Trophoblast cell (in vitro differentiated cells and primary cell): ENCODE measurements around the gene TEAD1.

ENCODE experiments used
- DNase-seq, 2 donors: peaks; one replicate each; pipeline ENCODE4 v3.0.0-alpha.2; 2016
- H2AFZ ChIP-seq: 2 replicates; pipeline ENCODE4 v1.6.1; 2013; ENCODE audit warnings: low read length, moderate library complexity, mild to moderate bottlenecking; ENCODE audit not compliant: insufficient read depth, poor library complexity
- H2AK5ac ChIP-seq: 2 replicates; pipeline ENCODE4 v1.6.1; 2013; ENCODE audit warnings: mild to moderate bottlenecking, low read length
- H2BK120ac ChIP-seq: 2 replicates; pipeline ENCODE4 v1.6.1; 2013; ENCODE audit warnings: low read length, mild to moderate bottlenecking, moderate library complexity; ENCODE audit not compliant: insufficient read depth, poor library complexity
- H2BK12ac ChIP-seq: 2 replicates; pipeline ENCODE4 v1.6.1; 2013; ENCODE audit warnings: mild to moderate bottlenecking, low read length, moderate library complexity
- H2BK5ac ChIP-seq: 2 replicates; pipeline ENCODE4 v1.6.1; 2013; ENCODE audit warnings: low read length, low read depth, moderate library complexity, mild to moderate bottlenecking; ENCODE audit not compliant: poor library complexity
- H3K14ac ChIP-seq: 2 replicates; pipeline ENCODE4 v1.6.1; 2013; ENCODE audit warnings: mild to moderate bottlenecking, low read length
- H3K18ac ChIP-seq: 2 replicates; pipeline ENCODE4 v1.6.1; 2013; ENCODE audit warnings: mild to moderate bottlenecking, low read length
- H3K23ac ChIP-seq: 2 replicates; pipeline ENCODE4 v1.6.1; 2013; ENCODE audit warnings: low read length
- H3K27ac ChIP-seq: 2 replicates; pipeline ENCODE4 v1.5.1; 2013; ENCODE audit warnings: low read depth, mild to moderate bottlenecking, inconsistent platforms, low read length, moderate library complexity
- H3K27me3 ChIP-seq: 2 replicates; pipeline ENCODE4 v1.6.1; 2013; ENCODE audit warnings: inconsistent platforms, mild to moderate bottlenecking, low read length, moderate library complexity; ENCODE audit not compliant: insufficient read depth
- H3K36me3 ChIP-seq, 2 experiments: 1 replicate in 1 of 2; 2 replicates in 1 of 2; pipeline ENCODE4 v1.6.1; 2013; ENCODE audit warnings: low read length in 2 of 2, mild to moderate bottlenecking in 2 of 2, moderate library complexity in 1 of 2; ENCODE audit not compliant: insufficient read depth in 2 of 2, control insufficient read depth in 1 of 2
- H3K4ac ChIP-seq: 2 replicates; pipeline ENCODE4 v1.6.1; 2013; ENCODE audit warnings: low read depth, mild to moderate bottlenecking, low read length, moderate library complexity
- H3K4me1 ChIP-seq, 2 experiments: 1 replicate in 1 of 2; 2 replicates in 1 of 2; pipeline ENCODE4 v1.6.1; 2013; ENCODE audit warnings: low read length in 2 of 2, mild to moderate bottlenecking in 2 of 2, moderate library complexity in 1 of 2; ENCODE audit not compliant: insufficient read depth in 2 of 2, control insufficient read depth in 1 of 2
- H3K4me2 ChIP-seq: 2 replicates; pipeline ENCODE4 v1.6.1; 2013; ENCODE audit warnings: inconsistent platforms, mild to moderate bottlenecking, low read length, moderate library complexity
- H3K4me3 ChIP-seq: 2 replicates; pipeline ENCODE4 v1.5.1; 2013; ENCODE audit warnings: mild to moderate bottlenecking, low read depth, low read length, inconsistent platforms
- H3K79me1 ChIP-seq: one replicate; pipeline ENCODE4 v1.6.1; 2013; ENCODE audit warnings: low read length
- H3K79me2 ChIP-seq: 2 replicates; pipeline ENCODE4 v1.6.1; 2013; ENCODE audit warnings: low read length, mild to moderate bottlenecking; ENCODE audit not compliant: control insufficient read depth, insufficient read depth, poor library complexity
- H3K9ac ChIP-seq: 2 replicates; pipeline ENCODE4 v1.6.1; 2013; ENCODE audit warnings: mild to moderate bottlenecking, low read length
- H3K9me3 ChIP-seq: 2 replicates; pipeline ENCODE4 v1.6.1; 2013; ENCODE audit warnings: low read depth, mild to moderate bottlenecking, control low read depth, inconsistent platforms, low read length; ENCODE audit not compliant: insufficient read depth
- H4K12ac ChIP-seq: 2 replicates; pipeline ENCODE4 v1.6.1; 2013; ENCODE audit warnings: low read depth, mild to moderate bottlenecking, low read length, moderate library complexity
- H4K8ac ChIP-seq: 2 replicates; pipeline ENCODE4 v1.6.1; 2013; ENCODE audit warnings: low read depth, mild to moderate bottlenecking, low read length, moderate library complexity
- H4K91ac ChIP-seq: one replicate; pipeline ENCODE4 v1.6.1; 2013; ENCODE audit warnings: low read depth, mild to moderate bottlenecking, low read length, moderate library complexity
- WGBS: extraction: QIAGEN DNeasy Blood & Tissue Kit; methylation state at CpG from one replicate; pipeline ENCODE4 v1.1.7; 2013; ENCODE audit warnings: missing lambda C conversion rate; ENCODE audit not compliant: insufficient read length, insufficient coverage; ENCODE audit errors: extremely low coverage; 5-methylcytosine and 5-hydroxymethylcytosine counted together

The TEAD1 gene

DNA sequence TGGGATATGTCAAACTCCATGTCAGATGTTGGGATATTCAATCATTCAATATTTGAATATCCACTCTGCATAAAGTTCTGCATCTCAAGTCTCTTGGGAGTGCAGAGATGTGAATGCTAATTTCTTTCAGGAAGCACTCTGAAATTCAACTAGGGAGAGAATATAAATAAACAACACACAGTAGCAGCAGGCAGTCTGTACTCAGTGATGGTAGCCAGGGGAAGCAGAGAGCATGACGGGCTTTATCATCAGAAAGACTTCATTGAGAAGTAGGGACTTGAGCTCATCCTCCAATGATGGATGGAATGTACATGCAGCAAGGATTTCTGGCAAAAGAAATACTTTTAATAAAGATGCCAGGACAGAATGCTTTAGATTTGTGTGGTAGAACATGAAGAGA, 9.8 kb upstream of the TEAD1 start:
- Histone ChIP-seq H3K23ac (no peak overlapping the region), H2BK120ac (no peak overlapping the region), H2BK5ac (no peak overlapping the region), H4K12ac (no peak overlapping the region), H4K91ac (no peak overlapping the region), H3K18ac (no peak overlapping the region), H3K9me3 (no peaks in the 10 kb centered on the region), H3K4me3 (no peak overlapping the region), H3K4me2 (no peak overlapping the region), H3K14ac (no peak overlapping the region), H2BK12ac (no peak overlapping the region), H3K36me3 (no peaks in the 10 kb centered on the region), H3K27ac (no peak overlapping the region), H4K8ac (no peak overlapping the region), H3K9ac (no peak overlapping the region), H3K27me3 (no peaks in the 10 kb centered on the region), H3K4ac (no peak overlapping the region), H3K79me1 (no peaks in the 10 kb centered on the region), H2AFZ (no peak overlapping the region), H2AK5ac (no peak overlapping the region), H3K79me2 (no peaks in the 10 kb centered on the region), H3K4me1 (peaks cover 0 to 4% of the 10 kb centered on the region in 2 experiments)
- peak in 1 of 2 donors; percentile 33 for DNase-seq
- no CpG with 5 or more reads among the region's 1 CpG for WGBS

GRCh38 chr11:12666915-12667314, 7.3 kb upstream of the TEAD1 start:
- Histone ChIP-seq H3K4me1 (peaks cover 3 to 4% of the 10 kb centered on the region in 2 experiments), H3K36me3 (no peaks in the 10 kb centered on the region), H2AK5ac (no peak overlapping the region), H3K9ac (no peak overlapping the region), H3K27ac (no peak overlapping the region), H4K8ac (no peak overlapping the region), H2AFZ (no peak overlapping the region), H2BK120ac (no peak overlapping the region), H3K9me3 (no peaks in the 10 kb centered on the region), H2BK12ac (no peak overlapping the region), H4K91ac (no peak overlapping the region), H3K27me3 (no peaks in the 10 kb centered on the region), H3K79me1 (no peaks in the 10 kb centered on the region), H3K79me2 (no peaks in the 10 kb centered on the region), H3K4me3 (no peak overlapping the region), H3K23ac (no peak overlapping the region), H2BK5ac (no peak overlapping the region), H4K12ac (no peak overlapping the region), H3K4ac (no peak overlapping the region), H3K14ac (no peak overlapping the region), H3K4me2 (no peak overlapping the region), H3K18ac (no peak overlapping the region)
- no peak for DNase-seq
- no CpG with 5 or more reads among the region's 3 CpGs for WGBS

DNA sequence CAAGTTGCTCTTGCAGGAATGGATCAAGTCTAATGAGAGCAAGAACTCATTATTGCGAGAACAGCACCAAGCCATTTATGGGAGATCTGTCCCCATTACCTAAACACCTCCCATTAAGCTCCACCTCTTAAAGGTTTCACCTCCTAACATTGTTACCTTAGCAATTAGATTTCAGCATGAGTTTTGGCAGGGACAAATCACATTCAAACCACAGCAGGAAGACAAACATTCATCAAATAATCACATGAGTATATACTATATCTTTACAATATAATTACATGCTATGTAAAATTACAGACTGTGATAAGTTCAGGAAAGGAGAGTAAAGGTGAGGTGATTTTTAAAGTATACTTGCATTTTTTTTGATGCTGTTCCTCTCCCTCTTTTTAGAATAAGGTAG, 6.6 kb upstream of the TEAD1 start:
- H3K9ac ChIP-seq, result no peak overlapping the region
- no peaks in the 10 kb centered on the region for H3K9me3 ChIP-seq
- H4K91ac ChIP-seq, result no peak overlapping the region
- no CpG with 5 or more reads among the region's 1 CpG for WGBS
- H3K27me3 ChIP-seq, result no peaks in the 10 kb centered on the region
- H2AK5ac ChIP-seq, result no peak overlapping the region
- no peaks in the 10 kb centered on the region for H3K79me2 ChIP-seq
- no peak overlapping the region for H3K18ac ChIP-seq
- DNase-seq, result no peak
- H2BK120ac ChIP-seq, result no peak overlapping the region
- no peaks in the 10 kb centered on the region for H3K36me3 ChIP-seq
- no peak overlapping the region for H3K4me2 ChIP-seq
- peaks cover 1 to 3% of the 10 kb centered on the region in 2 experiments for H3K4me1 ChIP-seq
- no peak overlapping the region for H3K14ac ChIP-seq
- no peak overlapping the region for H3K4ac ChIP-seq
- no peak overlapping the region for H4K12ac ChIP-seq
- no peak overlapping the region for H2BK5ac ChIP-seq
- H3K27ac ChIP-seq, result no peak overlapping the region
- no peaks in the 10 kb centered on the region for H3K79me1 ChIP-seq
- no peak overlapping the region for H4K8ac ChIP-seq
- no peak overlapping the region for H2BK12ac ChIP-seq
- no peak overlapping the region for H3K23ac ChIP-seq
- no peak overlapping the region for H2AFZ ChIP-seq
- H3K4me3 ChIP-seq, result no peak overlapping the region

DNA sequence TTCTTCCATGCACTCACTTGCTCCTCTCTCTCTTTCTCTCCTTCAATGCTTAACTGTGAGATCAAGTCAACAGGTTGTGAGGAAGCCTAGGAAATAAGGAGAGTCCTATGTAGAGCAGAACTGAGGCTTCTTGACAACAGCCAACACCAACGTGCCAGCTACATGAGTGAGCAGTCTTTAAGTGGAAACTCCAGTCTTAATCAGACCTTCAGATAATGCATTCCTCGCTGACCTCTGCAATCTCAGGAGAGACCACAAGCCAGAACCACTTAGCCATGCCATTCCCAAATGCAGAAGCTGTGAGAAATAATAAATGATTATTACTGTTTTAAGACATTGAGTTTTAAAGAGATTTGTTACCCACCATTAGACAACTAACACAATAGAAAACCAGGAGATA, 6.1 kb upstream of the TEAD1 start:
- H3K9me3 ChIP-seq, result no peaks in the 10 kb centered on the region
- peaks cover under 1% of the 10 kb centered on the region for H3K79me1 ChIP-seq
- H2BK12ac ChIP-seq, result no peak overlapping the region
- no peak overlapping the region for H2BK5ac ChIP-seq
- no CpG with 5 or more reads among the region's 2 CpGs for WGBS
- H4K12ac ChIP-seq, result no peak overlapping the region
- no peak overlapping the region for H4K8ac ChIP-seq
- no peak overlapping the region for H2AFZ ChIP-seq
- no peak overlapping the region for H3K4me3 ChIP-seq
- H2AK5ac ChIP-seq, result no peak overlapping the region
- no peak overlapping the region for H3K4ac ChIP-seq
- no peak overlapping the region for H3K4me2 ChIP-seq
- H2BK120ac ChIP-seq, result no peak overlapping the region
- H3K14ac ChIP-seq, result no peak overlapping the region
- H3K27me3 ChIP-seq, result no peaks in the 10 kb centered on the region
- H3K79me2 ChIP-seq, result no peaks in the 10 kb centered on the region
- peak in 1 of 2 donors; percentile 69 for DNase-seq
- H3K4me1 ChIP-seq, result peaks cover 0 to 3% of the 10 kb centered on the region in 2 experiments
- H3K23ac ChIP-seq, result no peak overlapping the region
- no peak overlapping the region for H4K91ac ChIP-seq
- H3K18ac ChIP-seq, result no peak overlapping the region
- H3K36me3 ChIP-seq, result no peaks in the 10 kb centered on the region
- H3K9ac ChIP-seq, result no peak overlapping the region
- H3K27ac ChIP-seq, result no peak overlapping the region
